ENCODE data around the gene MS4A15. TPM values are rescaled to one million over a fixed set of nuclear protein-coding genes. Genes with fewer than 3 reads are reported as not detected.
A peak's percentile ranks its signal among the peaks of the same experiment; 100 is the strongest.
"Not testable (repeated sequence)": the region's sequence is repeated elsewhere in the genome, so short reads cannot be mapped to it uniquely, and the experiment has no call there.

MS4A15 gene, protein sequence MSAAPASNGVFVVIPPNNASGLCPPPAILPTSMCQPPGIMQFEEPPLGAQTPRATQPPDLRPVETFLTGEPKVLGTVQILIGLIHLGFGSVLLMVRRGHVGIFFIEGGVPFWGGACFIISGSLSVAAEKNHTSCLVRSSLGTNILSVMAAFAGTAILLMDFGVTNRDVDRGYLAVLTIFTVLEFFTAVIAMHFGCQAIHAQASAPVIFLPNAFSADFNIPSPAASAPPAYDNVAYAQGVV
- total RNA-seq (2014; rRNA removed; shearing (Covaris generic)) = not detected in 2 replicates

GRCh38 chr11:60756307-60757032 lies at the start of gene MS4A15:
TSS of gene MS4A15 (plus strand) at chr11:60756867. CDS start at chr11:60763734, 6,867 bp downstream.
- peak; percentile 38 for DNase-seq (ENCODE audit: low read depth)

DNA sequence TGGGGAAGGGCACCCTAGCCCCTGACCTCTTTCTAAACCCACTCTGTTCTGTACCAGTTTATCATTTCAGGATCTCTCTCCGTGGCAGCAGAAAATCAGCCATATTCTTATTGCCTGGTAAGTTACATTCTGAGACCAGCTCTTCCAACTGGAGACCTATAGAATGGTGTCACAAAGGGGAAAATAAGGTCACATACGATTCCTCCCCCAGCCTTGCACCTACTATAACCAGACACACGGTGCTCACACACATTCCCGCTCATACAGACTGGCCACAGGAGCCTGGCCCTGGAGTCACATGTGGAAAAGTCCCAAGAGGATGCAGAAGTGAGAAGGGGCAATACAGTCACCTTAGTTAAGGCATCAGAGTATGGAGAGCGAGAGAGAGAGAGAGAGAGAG lies 49.7 kb upstream of the MS4A15 start:
- no peak for DNase-seq (ENCODE audit: low read depth)

- peak; percentile 4 for DNase-seq (ENCODE audit: low read depth)
Measured at GRCh38 chr11:60710482-60710881, 46.2 kb upstream of the MS4A15 start.

- no peak for DNase-seq (ENCODE audit: low read depth)
Measured at GRCh38 chr11:60711276-60711675, 45.4 kb upstream of the MS4A15 start.

GRCh38 chr11:60713423-60713822 lies 43.2 kb upstream of the MS4A15 start:
- DNase-seq (ENCODE audit: low read depth) = not testable (repeated sequence)

DNA sequence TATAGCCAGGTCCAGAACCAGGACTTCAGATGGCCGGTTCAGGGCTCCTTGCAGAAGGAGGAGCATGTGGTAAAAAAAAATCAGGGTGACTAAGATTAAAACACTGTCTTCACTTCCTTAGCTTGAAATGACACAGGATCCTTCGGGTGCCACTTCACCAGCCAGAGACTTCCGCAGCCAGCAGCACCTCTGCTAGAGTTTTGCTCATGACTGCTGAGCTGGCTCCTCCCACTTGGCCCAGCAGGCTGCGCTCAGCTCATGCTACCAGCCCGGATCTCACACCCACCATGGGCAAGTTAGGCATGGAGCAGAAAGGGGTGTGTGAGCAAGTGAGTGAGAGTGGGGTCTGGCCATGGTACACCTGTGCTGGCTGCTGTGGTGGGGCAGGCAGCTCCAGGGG lies 38.7 kb upstream of the MS4A15 start:
- no peak for DNase-seq (ENCODE audit: low read depth)

DNA sequence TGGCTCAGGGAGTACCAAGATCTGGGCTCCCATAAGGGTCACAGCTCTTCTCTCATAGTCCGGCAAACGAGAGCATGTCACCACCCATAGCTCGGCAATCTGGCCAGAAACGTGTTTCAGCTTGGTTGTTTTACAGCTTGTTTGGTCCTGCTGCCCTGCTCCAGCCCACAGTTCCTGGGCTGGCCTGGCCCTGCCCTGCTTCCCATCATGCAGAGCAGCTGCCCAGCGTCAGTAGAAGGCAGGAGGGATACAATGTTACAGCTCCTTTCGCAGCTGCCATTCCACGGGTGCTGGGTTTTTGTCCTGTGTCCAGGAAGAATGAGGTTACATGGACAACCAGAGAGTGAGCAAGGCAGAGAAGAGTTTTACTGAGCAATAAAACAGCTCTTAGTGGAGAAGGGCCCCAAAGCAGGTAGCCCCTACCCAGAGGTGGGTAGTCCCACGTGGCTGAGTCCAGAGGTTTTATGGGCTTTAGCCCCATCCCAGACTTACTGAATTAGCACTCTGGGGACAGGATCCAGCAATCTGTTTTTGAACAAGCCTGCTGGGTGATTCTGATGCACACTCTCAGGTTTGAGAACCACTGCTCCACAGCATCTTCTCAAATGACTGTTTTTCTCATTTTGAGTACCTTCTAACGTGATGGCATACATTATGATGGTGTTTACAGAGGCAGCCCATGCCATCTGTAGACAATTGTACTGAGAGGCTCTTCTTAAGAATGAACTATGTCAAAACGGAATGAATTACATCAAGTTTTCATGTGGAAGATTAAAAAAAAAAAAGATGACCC lies 37.9 kb upstream of the MS4A15 start:
- DNase-seq (ENCODE audit: low read depth) = no peak

- no peak for DNase-seq (ENCODE audit: low read depth)
Measured at GRCh38 chr11:60719391-60719790, 37.3 kb upstream of the MS4A15 start.

GRCh38 chr11:60720460-60720859 lies 36.2 kb upstream of the MS4A15 start:
- no peak for DNase-seq (ENCODE audit: low read depth)

DNA sequence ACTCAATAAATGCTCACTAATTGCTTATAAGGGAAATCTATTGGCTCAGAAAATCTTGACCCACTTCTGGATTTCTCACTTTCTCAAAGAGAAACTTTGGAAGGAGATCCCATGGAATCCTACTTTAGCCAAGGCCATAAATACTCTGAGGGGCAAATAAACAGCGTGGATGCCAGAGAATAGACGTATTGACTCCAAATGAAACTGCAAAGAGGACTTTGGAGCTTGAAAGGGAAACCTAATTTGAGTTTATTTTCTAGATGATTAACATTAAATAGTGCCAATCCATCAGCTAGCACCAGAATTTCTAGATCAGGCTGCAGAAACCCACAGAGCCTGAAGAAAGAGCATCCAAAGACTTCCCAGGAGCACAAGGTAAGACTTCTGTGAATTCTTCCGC lies 32.2 kb upstream of the MS4A15 start, which contains the start of gene MS4A18:
Gene MS4A18 (plus strand): TSS at position 301 of the 400 bp plus-strand sequence.
- no peak for DNase-seq (ENCODE audit: low read depth)

DNA sequence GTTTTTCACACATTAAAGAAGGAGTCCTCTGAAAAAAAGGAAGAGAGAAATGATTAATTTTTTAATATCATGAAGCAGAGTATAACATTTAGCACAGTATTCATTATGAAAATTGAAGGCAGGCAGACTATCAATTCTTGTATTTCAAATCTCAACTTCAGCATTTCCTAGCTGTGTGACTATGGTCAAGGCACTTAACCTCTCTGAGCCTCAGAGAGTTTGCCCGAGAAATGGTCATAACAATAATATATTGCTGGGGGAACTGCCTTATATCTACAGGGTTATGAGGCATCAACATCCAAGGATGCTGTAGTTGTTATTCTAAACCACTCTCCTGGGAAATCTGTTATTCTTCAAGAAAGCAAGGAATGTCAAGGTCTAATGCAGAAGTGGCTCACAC lies 31.1 kb upstream of the MS4A15 start:
- no peak for DNase-seq (ENCODE audit: low read depth)

DNA sequence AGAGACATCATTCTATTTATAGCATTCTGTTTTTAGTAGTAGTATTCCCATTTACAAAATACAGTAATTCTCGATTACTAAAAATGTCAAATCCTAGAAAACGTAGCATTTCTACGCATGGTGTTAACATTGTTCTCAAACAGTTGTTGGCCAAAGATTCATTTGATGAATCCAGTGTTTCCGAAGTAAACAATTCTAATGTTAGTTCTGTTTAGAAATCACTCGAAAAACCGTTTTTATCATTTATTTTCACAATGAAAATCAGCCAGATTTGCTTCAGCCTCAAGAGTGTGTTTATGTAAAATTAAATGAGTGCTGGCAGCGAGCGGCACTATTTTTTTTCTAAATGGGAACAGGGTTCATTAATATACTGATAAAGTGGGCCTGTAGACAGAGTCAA lies 25.1 kb upstream of the MS4A15 start:
- no peak for DNase-seq (ENCODE audit: low read depth)

DNA sequence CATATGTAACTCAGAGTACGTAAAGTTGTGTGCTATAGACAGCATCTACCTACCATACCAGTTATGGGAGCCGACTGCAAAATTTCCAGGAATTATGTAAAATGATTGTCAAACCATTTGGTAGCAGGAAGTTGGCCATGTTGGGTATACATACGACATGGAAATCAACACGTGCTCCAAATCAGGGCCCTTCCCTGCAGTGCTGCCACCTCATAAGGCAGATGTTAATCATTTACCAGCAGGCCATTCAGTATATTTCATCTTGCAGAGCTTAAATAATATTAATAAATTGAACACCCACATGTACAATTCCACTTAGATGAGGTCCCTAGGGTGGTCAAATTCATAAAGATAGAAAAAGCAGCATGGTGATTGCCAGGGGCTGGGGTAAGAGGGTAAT lies 22.4 kb upstream of the MS4A15 start:
- DNase-seq (ENCODE audit: low read depth) = no peak

DNA sequence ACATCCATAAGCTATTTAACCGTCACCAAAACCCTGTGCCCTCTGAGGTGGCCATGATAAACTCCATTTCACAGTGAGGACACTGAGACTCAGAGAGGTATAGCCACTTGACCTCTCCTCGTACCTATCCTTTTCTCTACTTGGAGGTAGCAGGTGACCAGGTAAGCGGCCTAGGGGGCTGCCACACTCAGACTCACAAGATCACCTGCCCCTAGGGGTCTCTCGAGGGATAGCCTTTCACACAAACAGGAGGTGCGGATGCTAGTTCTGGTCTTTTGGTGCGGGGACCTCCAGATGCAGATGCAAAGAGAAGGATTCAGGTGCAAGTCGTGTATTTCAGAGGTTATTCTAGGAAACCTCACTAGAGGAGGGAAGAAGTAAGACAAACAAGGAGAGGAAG lies 17.6 kb upstream of the MS4A15 start:
- no peak for DNase-seq (ENCODE audit: low read depth)

DNA sequence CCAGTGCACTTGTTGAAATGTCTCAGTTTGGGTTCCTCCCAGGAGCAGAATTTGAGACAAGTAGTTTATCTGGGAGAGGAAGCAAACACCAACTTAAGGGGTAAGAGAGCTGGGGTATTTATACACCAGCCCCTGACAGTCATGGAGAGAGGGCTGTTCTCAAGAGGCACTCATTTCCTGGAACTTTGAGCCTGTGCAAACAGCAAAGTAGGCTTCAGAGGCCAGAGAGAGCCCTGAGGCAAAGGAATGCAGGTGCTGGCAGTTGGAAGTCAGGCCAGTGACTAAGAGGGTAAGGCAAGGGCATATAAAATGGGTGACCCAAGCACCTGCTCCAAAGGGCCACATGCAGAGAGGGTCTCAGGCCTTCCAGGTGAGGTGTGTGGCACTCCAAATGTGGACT lies 16.1 kb upstream of the MS4A15 start:
- DNase-seq (ENCODE audit: low read depth) = no peak

DNA sequence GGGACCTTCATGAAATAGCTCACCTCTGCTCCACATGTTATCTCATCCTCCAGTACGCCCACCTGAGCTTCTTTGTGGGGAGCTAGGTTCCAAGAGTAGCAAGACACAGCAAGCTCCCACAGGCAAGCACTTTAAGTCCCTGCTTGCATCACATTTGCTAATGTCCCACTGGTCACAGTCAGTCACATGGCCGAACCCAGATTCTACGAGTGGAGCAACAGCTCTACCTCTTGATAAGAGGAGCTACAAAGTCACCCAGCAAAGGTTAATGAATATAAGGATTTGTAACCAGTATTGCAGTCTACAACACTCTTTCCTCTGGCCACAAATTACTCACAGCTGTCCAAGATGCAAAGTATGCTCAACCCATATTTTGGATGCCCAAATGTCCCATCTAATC lies 15.2 kb upstream of the MS4A15 start:
- no peak for DNase-seq (ENCODE audit: low read depth)

- DNase-seq (ENCODE audit: low read depth) = no peak
Measured at GRCh38 chr11:60743058-60743457, 13.6 kb upstream of the MS4A15 start.

GRCh38 chr11:60744114-60744513 lies 12.6 kb upstream of the MS4A15 start:
- no peak for DNase-seq (ENCODE audit: low read depth)

GRCh38 chr11:60747359-60747873 lies 9.3 kb upstream of the MS4A15 start:
- no peak for DNase-seq (ENCODE audit: low read depth)

GRCh38 chr11:60748225-60748624 lies 8.4 kb upstream of the MS4A15 start:
- no peak for DNase-seq (ENCODE audit: low read depth)

- no peak for DNase-seq (ENCODE audit: low read depth)
Measured at GRCh38 chr11:60748821-60749220, 7.8 kb upstream of the MS4A15 start.

DNA sequence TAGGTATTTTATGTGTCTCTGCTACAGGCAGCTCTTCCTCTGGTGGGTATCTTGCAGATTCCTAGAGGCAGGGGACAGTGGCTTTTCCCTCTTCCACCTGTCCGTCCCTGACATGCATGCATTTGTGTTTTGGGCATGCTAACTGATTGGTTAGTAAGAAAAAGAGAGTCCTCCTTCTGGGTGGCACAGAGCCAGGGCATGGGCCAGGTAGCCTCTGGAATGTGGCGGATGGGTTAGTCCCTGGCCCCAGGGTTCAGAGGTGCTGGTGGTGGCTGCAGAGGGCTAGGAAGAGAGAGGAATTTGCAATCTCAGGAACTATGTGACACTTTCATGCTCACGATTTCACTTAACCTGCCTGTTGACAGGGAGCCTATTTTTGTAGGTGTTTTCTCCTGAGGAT lies 5.8 kb upstream of the MS4A15 start:
- DNase-seq (ENCODE audit: low read depth) = no peak

Measured in M059J (cell line).